MM.1S (cell line): ENCODE data around the gene PTPN3.

Source experiments
- CTCF ChIP-seq: fragments of 300-600 bp; sonication (generic); IDR thresholded peaks from 2 replicates; pipeline ENCODE4 v1.5.1; 2016; ENCODE audit warnings: antibody characterized with exemption, low read length, mixed read lengths
- EZH2 ChIP-seq: fragments of 300-600 bp; sonication (generic); optimal IDR thresholded peaks from 2 replicates; pipeline ENCODE3; 2017; ENCODE audit warnings: low read depth, mild to moderate bottlenecking, antibody characterized with exemption, low read length, mixed read lengths

- no peak for TF ChIP-seq EZH2
- TF ChIP-seq CTCF: no peak
These were observed 44.1 kb downstream of the PTPN3 start for GRCh38 chr9:109454041-109454440.
